ENCODE results near the gene FGD4. TPM values are rescaled to one million over a fixed set of nuclear protein-coding genes. Genes with fewer than 3 reads are reported as not detected.

Gene FGD4
- total and polyA plus RNA-seq, 2 of the 4 experiments (the other 2 are of a cell fraction) = 2.1 to 8.8 TPM

- 100% methylated on average over 2 of the region's 7 CpGs; no CpG with 5 or more reads in 1 of the 2 experiments for WGBS, 2 experiments (ENCODE audit: extremely low coverage in 2 of 2, insufficient read length in 1 of 2)
- H3K23ac ChIP-seq (ENCODE audit: low read depth, low read length) = no peak overlapping the region
- ChIA-PET POLR2A (ENCODE audit: unreplicated experiment) (no interaction called here), CTCF (no interaction called here)
- H2AK5ac ChIP-seq (ENCODE audit: low read depth, low read length) = no peak overlapping the region
- no peak overlapping the region for H2AFZ ChIP-seq (replicated peaks; ENCODE audit: low read length, poor library complexity)
- in situ Hi-C loops (cut with MboI; ENCODE audit: low sequenced_read_pairs) = no loop called here
- H4K91ac ChIP-seq (ENCODE audit: insufficient read depth, low read depth, low read length) = no peak overlapping the region
- DNase-seq (no peak), ATAC-seq (ENCODE audit: low read depth) (no peak)
- TF ChIP-seq MXI1 (IDR thresholded peaks at IDR 0.05; ENCODE audit: borderline replicate concordance, low read depth, low read length) = no peak
- no peak for TF ChIP-seq RAD21 (IDR thresholded peaks at IDR 0.05; ENCODE audit: low read length)
- TF ChIP-seq POLR2A (IDR thresholded peaks at IDR 0.05; ENCODE audit: low read depth, low read length) = no peak
- no peak for TF ChIP-seq RFX5 (IDR thresholded peaks at IDR 0.05; ENCODE audit: low read depth, low read length)
- TF ChIP-seq, protein P1, sequence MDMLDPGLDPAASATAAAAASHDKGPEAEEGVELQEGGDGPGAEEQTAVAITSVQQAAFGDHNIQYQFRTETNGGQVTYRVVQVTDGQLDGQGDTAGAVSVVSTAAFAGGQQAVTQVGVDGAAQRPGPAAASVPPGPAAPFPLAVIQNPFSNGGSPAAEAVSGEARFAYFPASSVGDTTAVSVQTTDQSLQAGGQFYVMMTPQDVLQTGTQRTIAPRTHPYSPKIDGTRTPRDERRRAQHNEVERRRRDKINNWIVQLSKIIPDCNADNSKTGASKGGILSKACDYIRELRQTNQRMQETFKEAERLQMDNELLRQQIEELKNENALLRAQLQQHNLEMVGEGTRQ (IDR thresholded peaks at IDR 0.05; ENCODE audit: low read depth, low read length) = no peak
- TF ChIP-seq RCOR1 (IDR thresholded peaks at IDR 0.05; ENCODE audit: insufficient replicate concordance, low read length) = no peak
- TF ChIP-seq CTCF (conservative IDR thresholded peaks at IDR 0.05; ENCODE audit: low read depth, low read length) = no peak
- TF ChIP-seq CHD1 (IDR thresholded peaks at IDR 0.05; ENCODE audit: low read depth, low read length) = no peak
- TF ChIP-seq MAZ (IDR thresholded peaks at IDR 0.05; ENCODE audit: borderline replicate concordance, low read depth, low read length) = no peak
- TF ChIP-seq SMC3 (IDR thresholded peaks at IDR 0.05; ENCODE audit: low read depth, low read length) = no peak
- no peak for TF ChIP-seq CEBPB (IDR thresholded peaks at IDR 0.05; ENCODE audit: low read depth, low read length)
- no peaks in the 10 kb centered on the region for H3K36me3 ChIP-seq (ENCODE audit: control insufficient read depth, insufficient read depth, low read length)
- H3K9me1 ChIP-seq (ENCODE audit: insufficient read depth, low read length) = no peaks in the 10 kb centered on the region
- no peak overlapping the region for H3K4me3 ChIP-seq (ENCODE audit: insufficient read depth, low read depth, low read length)
- H2BK120ac ChIP-seq (ENCODE audit: low read depth, low read length) = no peak overlapping the region
- H3K14ac ChIP-seq (replicated peaks; ENCODE audit: low read depth, low read length) = no peak overlapping the region
- H4K8ac ChIP-seq (ENCODE audit: low read depth in 2 of 2, low read length in 2 of 2) = no peak overlapping the region
- no peak overlapping the region for H4K5ac ChIP-seq (ENCODE audit: low read depth, low read length)
- no peaks in the 10 kb centered on the region for H3K4me1 ChIP-seq (ENCODE audit: control insufficient read depth, insufficient read depth, low read length)
- H2BK15ac ChIP-seq (ENCODE audit: low read depth, low read length) = no peak overlapping the region
- peaks cover 2% of the 10 kb centered on the region for H3K27me3 ChIP-seq (ENCODE audit: control insufficient read depth, insufficient read depth, low read length)
- BruUV-seq (replicated peaks) = no TSS peak
- no peak overlapping the region for H3K56ac ChIP-seq (ENCODE audit: extremely low read depth, insufficient read depth, low read length)
- H3K4ac ChIP-seq (ENCODE audit: low read depth, low read length) = no peak overlapping the region
- H2AK9ac ChIP-seq (replicated peaks; ENCODE audit: low read depth, low read length, poor library complexity) = no peak overlapping the region
- no peaks in the 10 kb centered on the region for H3K9me3 ChIP-seq (ENCODE audit: control insufficient read depth, insufficient read depth, low read length)
- no peak overlapping the region for H3K9ac ChIP-seq (ENCODE audit: low read depth, low read length)
- H2BK20ac ChIP-seq (ENCODE audit: low read depth, low read length) = no peak overlapping the region
- H2BK5ac ChIP-seq (ENCODE audit: low read depth, low read length, poor library complexity, severe bottlenecking) = no peak overlapping the region
- no peaks in the 10 kb centered on the region for H4K20me1 ChIP-seq (ENCODE audit: insufficient read depth, low read length)
- H3K4me2 ChIP-seq (ENCODE audit: low read depth, low read length) = no peak overlapping the region
- H3K79me1 ChIP-seq (ENCODE audit: low read depth in 1 of 2, low read length in 2 of 2) = no peaks in the 10 kb centered on the region
- no peak overlapping the region for H3K27ac ChIP-seq (ENCODE audit: insufficient read depth, low read length)
- dilution Hi-C loops (cut with HindIII; ENCODE audit: low sequenced_read_pairs, unreplicated experiment) = no loop called here
- intact Hi-C loops (cut with micrococcal nuclease) = no loop called here
- no peak overlapping the region for H3K18ac ChIP-seq (ENCODE audit: low read depth, low read length)
These were observed 78.8 kb downstream of the FGD4 start for GRCh38 chr12:32478166-32478565.

Data from IMR-90 (cell line).